Transverse colon (tissue), 4 donors: ENCODE measurements around the gene TPK1.

Experiments used
- EP300 ChIP-seq: sonication (generic); formaldehyde crosslinking; IDR thresholded peaks from one replicate; pipeline ENCODE4 v1.6.1; 2017; ENCODE audit warnings: antibody characterized with exemption, low read depth
- POLR2A ChIP-seq: fragments of 450-650 bp; IDR thresholded peaks from one replicate; pipeline ENCODE4 v1.6.1; 2016; ENCODE audit warnings: antibody characterized with exemption, mild to moderate bottlenecking, moderate library complexity
- POLR2AphosphoS5 ChIP-seq, 3 donors: sonication (generic); formaldehyde crosslinking; IDR thresholded peaks; one replicate each; pipeline ENCODE4 v1.6.1; 2016; ENCODE audit warnings: antibody characterized with exemption in 3 of 3
- TF ChIP-seq, protein P1 (sequence below), 5 experiments: fragments of 200-600 bp in 3 of 5; fragments of 450-650 bp in 2 of 5; sonication (generic) in 3 of 5; IDR thresholded peaks; 1 replicate in 2 of 5; 2 replicates in 3 of 5; pipeline ENCODE4 v1.5.1; 2016 to 2017; ENCODE audit warnings: antibody characterized with exemption in 5 of 5, inconsistent platforms in 3 of 5, mild to moderate bottlenecking in 2 of 5, moderate library complexity in 1 of 5

DNA sequence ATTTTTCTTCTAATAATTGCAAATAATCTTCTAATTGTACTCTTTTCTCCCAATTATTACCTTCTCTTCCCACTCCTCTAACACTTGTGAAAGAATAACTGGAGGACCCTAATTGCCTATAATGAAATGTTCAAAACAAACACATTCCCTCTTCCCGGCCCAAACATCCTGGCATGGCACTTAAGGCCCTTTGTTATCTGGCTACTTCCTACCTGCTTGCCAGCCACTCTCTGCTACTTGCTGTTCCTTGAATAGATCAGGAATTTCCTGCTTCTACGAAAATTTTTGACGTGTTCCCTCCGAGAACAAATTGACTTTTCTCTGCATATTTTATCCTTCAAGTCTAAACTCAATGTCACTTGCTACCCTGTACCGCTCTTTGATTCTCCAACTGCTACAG, 376.2 kb downstream of the TPK1 start:
- TF ChIP-seq, protein P1, sequence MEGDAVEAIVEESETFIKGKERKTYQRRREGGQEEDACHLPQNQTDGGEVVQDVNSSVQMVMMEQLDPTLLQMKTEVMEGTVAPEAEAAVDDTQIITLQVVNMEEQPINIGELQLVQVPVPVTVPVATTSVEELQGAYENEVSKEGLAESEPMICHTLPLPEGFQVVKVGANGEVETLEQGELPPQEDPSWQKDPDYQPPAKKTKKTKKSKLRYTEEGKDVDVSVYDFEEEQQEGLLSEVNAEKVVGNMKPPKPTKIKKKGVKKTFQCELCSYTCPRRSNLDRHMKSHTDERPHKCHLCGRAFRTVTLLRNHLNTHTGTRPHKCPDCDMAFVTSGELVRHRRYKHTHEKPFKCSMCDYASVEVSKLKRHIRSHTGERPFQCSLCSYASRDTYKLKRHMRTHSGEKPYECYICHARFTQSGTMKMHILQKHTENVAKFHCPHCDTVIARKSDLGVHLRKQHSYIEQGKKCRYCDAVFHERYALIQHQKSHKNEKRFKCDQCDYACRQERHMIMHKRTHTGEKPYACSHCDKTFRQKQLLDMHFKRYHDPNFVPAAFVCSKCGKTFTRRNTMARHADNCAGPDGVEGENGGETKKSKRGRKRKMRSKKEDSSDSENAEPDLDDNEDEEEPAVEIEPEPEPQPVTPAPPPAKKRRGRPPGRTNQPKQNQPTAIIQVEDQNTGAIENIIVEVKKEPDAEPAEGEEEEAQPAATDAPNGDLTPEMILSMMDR (IDR thresholded peaks at IDR 0.05) = no peak
- TF ChIP-seq POLR2AphosphoS5 (IDR thresholded peaks at IDR 0.05) (no peak), POLR2A (no peak), EP300 (no peak)
